Mucosa of descending colon (tissue), 3 donors: ENCODE results near the gene FDXR. TPM values are rescaled to one million over a fixed set of nuclear protein-coding genes. Genes with fewer than 3 reads are reported as not detected.
A peak's percentile ranks its signal among the peaks of the same experiment; 100 is the strongest.

ENCODE experiments used
- ATAC-seq: fragments of 200-7000 bp; cut with Tn5 transposase; one replicate; pipeline ENCODE4 v1.9.1; 2020; ENCODE audit warnings: mild to moderate bottlenecking, moderate library complexity
- DNase-seq, 3 donors: peaks; one replicate each; pipeline ENCODE4 v3.0.0-alpha.2; 2020
- H3K36me3 ChIP-seq: fragments of 200-600 bp; one replicate; pipeline ENCODE4 v1.8.0; 2021; ENCODE audit warnings: low read depth, mild to moderate bottlenecking
- H3K4me1 ChIP-seq: fragments of 200-600 bp; one replicate; pipeline ENCODE4 v1.8.0; 2021; ENCODE audit warnings: low read depth, mild to moderate bottlenecking
- H3K4me3 ChIP-seq: fragments of 200-600 bp; one replicate; pipeline ENCODE4 v1.8.0; 2021; ENCODE audit warnings: mild to moderate bottlenecking
- H3K9me3 ChIP-seq: fragments of 200-600 bp; one replicate; pipeline ENCODE4 v1.8.0; 2021; ENCODE audit warnings: mild to moderate bottlenecking
- intact Hi-C, 2 donors: fragments of 100-400 bp; cut with DNase I in 1 of 2; cut with micrococcal nuclease in 1 of 2; formaldehyde crosslinking; loops; one replicate each; pipeline versions ENCODE4 v1.11.0 to v1.11.1; 2022; cut with DNase I, micrococcal nuclease
- total RNA-seq, 3 donors: library from RNA; stranded (reverse); fragmentation: NEBNext Ultra II Directional in 2 of 3; extraction: Animal tissue kit (Norgen Biotek cat#: 25700) in 2 of 3; gene quantifications; one replicate each; pipeline versions ENCODE4 v1.2.1 to v1.2.4, GENCODE V29; 2021 to 2023
- TF ChIP-seq, protein P1 (sequence below): fragments of 200-600 bp; IDR thresholded peaks from one replicate; pipeline ENCODE4 v1.8.0; 2022; ENCODE audit warnings: antibody characterized with exemption, mild to moderate bottlenecking
- donor health status: DM: no; HTN: no; CAD: no; lungs with moderate emphysema.
- donor health status: DM: no; HTN: no; CAD: no.
- donor health status: DM: no; HTN: yes; CAD: no.

FDXR gene
- total RNA-seq, 3 donors from 2014 or later: 10.6 to 14.8 (median 12.0) TPM

GRCh38 chr17:74865504-74866197 is 7.1 kb downstream of the FDXR start:
- no peaks in the 10 kb centered on the region for H3K9me3 ChIP-seq
- intact Hi-C loops: loop anchor here in 1 of 2 donors (2.0 kb wide), 1 partner anchor 75 kb away; no protein-coding TSS in a partner anchor
- no peaks in the 10 kb centered on the region for H3K36me3 ChIP-seq
- DNase-seq: no peak
- ATAC-seq: no peak
- peaks cover 12% of the 10 kb centered on the region for H3K4me1 ChIP-seq
- H3K4me3 ChIP-seq: no peak overlapping the region
- TF ChIP-seq, protein P1, sequence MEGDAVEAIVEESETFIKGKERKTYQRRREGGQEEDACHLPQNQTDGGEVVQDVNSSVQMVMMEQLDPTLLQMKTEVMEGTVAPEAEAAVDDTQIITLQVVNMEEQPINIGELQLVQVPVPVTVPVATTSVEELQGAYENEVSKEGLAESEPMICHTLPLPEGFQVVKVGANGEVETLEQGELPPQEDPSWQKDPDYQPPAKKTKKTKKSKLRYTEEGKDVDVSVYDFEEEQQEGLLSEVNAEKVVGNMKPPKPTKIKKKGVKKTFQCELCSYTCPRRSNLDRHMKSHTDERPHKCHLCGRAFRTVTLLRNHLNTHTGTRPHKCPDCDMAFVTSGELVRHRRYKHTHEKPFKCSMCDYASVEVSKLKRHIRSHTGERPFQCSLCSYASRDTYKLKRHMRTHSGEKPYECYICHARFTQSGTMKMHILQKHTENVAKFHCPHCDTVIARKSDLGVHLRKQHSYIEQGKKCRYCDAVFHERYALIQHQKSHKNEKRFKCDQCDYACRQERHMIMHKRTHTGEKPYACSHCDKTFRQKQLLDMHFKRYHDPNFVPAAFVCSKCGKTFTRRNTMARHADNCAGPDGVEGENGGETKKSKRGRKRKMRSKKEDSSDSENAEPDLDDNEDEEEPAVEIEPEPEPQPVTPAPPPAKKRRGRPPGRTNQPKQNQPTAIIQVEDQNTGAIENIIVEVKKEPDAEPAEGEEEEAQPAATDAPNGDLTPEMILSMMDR: no peak

DNA sequence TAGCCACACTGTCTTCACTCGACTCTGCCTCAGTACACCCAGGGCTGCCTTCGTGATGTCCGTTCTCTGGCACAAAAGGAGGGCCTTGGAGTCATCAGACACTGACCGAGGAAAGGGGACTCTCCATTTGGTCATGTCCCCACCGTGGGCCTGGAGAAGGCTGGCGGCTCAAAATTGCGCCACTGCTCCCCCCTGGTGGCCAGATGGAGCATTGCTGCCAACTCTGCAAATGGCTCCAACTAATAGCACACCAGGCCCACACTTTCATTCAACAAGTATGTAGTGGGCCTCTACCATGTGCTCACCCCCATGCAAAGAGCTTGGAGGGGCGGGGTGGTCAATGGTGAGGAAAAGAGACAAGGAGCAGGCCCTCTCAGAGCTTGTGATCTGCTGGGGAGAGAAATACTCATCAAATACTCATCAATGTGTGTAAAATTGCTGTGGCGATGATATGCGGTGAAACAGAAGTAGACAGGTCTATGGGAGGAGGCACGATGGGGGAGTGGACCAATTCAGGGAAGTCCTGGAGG is 7.9 kb downstream of the FDXR start:
- Histone ChIP-seq H3K36me3 (no peaks in the 10 kb centered on the region), H3K4me1 (peaks cover 19% of the 10 kb centered on the region), H3K4me3 (no peak overlapping the region), H3K9me3 (no peaks in the 10 kb centered on the region)
- TF ChIP-seq, protein P1: peak; percentile 92
- DNase-seq (peak in 2 of 3 donors; percentile 84 to 87), ATAC-seq (peak; percentile 77)
- intact Hi-C loops: loop anchor here (2.0 to 5.0 kb wide), 3 partner anchors 73 to 123 kb away; no protein-coding TSS in a partner anchor

- intact Hi-C loops: loop anchor here (2.0 to 5.0 kb wide), 3 partner anchors 72 to 122 kb away; no protein-coding TSS in a partner anchor
- ATAC-seq (no peak), DNase-seq (no peak)
- peaks cover 20% of the 10 kb centered on the region for H3K4me1 ChIP-seq
- TF ChIP-seq, protein P1: no peak
- no peak overlapping the region for H3K4me3 ChIP-seq
- no peaks in the 10 kb centered on the region for H3K36me3 ChIP-seq
- H3K9me3 ChIP-seq: no peaks in the 10 kb centered on the region
Measured at GRCh38 chr17:74864297-74864865, 8.4 kb downstream of the FDXR start.

DNA sequence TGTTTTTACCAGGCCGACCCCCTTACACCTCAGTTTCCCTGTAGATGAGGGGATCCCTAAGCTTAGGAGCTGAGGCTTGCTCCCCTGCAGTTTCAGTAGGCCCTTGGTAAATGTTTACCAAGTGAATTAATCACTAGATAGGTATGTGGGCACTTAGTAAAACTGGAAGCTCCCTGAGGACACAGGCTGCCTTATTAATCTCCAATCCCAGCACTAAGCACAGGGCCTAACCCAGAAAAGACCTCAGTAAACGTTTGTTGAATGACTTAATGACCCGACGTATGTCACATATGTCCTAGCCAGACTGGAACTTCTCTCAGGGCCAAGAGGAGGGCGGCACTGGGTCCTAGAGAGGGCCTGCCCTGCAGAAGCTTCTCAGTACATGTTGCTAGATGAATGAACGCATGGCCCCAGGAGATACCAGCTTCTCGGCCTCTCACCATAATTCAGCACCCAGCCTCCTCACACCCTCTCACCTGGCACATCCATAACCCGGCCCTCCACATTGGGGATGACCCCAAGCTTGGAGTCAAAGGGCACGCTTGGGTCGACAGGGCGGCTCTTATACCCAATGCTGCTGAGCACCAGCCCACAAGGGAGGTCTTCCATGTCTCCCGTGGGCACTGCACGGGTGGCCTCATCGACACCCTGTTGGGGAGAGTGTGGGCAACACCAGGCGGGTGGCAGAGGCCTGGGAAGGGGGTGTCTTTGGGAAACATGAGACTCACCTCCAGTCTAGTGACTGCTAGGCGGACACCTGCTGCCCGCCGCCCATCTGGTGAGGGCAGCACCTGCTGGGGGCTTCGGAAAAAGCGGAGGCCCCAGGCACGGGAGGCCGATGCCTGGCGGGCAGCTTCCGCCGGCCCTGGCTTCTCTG is 9.1 kb downstream of the FDXR start:
- TF ChIP-seq, protein P1: no peak
- no peak for ATAC-seq
- intact Hi-C loops: loop anchor here (2.0 to 5.0 kb wide), 3 partner anchors 71 to 121 kb away; no protein-coding TSS in a partner anchor
- DNase-seq: no peak
- no peaks in the 10 kb centered on the region for H3K36me3 ChIP-seq
- no peak overlapping the region for H3K4me3 ChIP-seq
- H3K4me1 ChIP-seq: peaks cover 20% of the 10 kb centered on the region
- H3K9me3 ChIP-seq: no peaks in the 10 kb centered on the region

- Histone ChIP-seq H3K36me3 (no peaks in the 10 kb centered on the region), H3K4me1 (peaks cover 20% of the 10 kb centered on the region), H3K9me3 (no peaks in the 10 kb centered on the region), H3K4me3 (no peak overlapping the region)
- TF ChIP-seq, protein P1: no peak
- DNase-seq (no peak), ATAC-seq (no peak)
- intact Hi-C loops: loop anchor here (5.0 kb wide), 2 partner anchors 71 to 121 kb away; no protein-coding TSS in a partner anchor
Measured at GRCh38 chr17:74862919-74863318, 9.9 kb downstream of the FDXR start.
